ENCODE results near the gene RNF141.

DNA sequence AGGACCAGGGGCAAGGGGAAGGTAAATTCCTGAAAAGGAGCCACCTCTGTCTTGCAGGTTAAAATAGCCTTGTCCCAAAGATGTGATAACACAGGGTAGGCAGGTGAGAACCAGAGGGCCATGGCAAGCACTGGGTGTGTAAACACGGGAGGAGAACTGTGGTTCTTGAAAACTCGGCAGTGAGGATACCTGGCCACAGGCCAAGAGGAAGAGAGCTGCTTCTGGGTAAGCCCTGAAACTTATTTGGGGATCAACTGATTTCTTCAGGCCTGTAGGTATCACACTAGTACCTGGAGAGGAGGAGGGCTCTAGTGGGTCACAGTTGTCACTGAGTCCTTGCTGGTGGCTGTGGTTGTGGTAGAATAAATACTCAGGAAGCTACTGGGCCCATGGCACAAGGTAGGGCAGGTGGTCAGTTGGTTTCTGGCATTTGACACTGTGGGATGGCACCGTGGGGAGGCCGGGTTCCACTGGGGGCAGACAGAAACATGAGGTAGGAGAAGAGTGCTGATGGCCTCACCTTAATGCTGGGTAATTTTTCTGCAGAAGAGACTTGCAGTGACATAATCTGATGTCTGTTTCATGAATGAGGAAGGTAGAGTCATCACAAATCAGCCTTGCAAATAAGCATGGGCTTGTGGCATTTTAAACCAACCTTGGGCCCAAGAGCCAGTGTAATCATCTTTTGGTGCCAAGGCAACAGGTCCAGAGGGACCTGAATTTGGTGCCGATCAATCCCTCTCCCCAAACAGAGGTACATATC is 63.9 kb downstream of the RNF141 start:
- no peak for TF ChIP-seq POLR2AphosphoS5 (IDR thresholded peaks at IDR 0.05; ENCODE audit: borderline replicate concordance, low read depth, low read length)
- no peak for TF ChIP-seq EZH2 (IDR thresholded peaks at IDR 0.05)

All from SK-N-MC (cell line).